HEK293T (cell line): Measurements from ENCODE around the gene PCDH18.

Source experiments
- BHLHE40 ChIP-seq: fragments of 450-650 bp; IDR thresholded peaks from 2 replicates; pipeline ENCODE4 v1.6.1; 2016; ENCODE audit warnings: mild to moderate bottlenecking, moderate library complexity, borderline replicate concordance
- CTBP1 ChIP-seq: fragments of 450-650 bp; IDR thresholded peaks from 2 replicates; pipeline ENCODE4 v1.6.1; 2016; ENCODE audit warnings: borderline replicate concordance
- ELF4 ChIP-seq: fragments of 450-650 bp; IDR thresholded peaks from 2 replicates; pipeline ENCODE4 v1.6.1; 2017; ENCODE audit warnings: antibody characterized with exemption
- FOXK2 ChIP-seq: fragments of 450-650 bp; IDR thresholded peaks from 2 replicates; pipeline ENCODE4 v1.6.1; 2016; ENCODE audit warnings: mild to moderate bottlenecking
- FOXM1 ChIP-seq: fragments of 450-650 bp; IDR thresholded peaks from 2 replicates; pipeline ENCODE4 v1.6.1; 2017; ENCODE audit warnings: mild to moderate bottlenecking, borderline replicate concordance
- HDGF ChIP-seq: fragments of 450-650 bp; IDR thresholded peaks from 2 replicates; pipeline ENCODE4 v1.6.1; 2017; ENCODE audit warnings: antibody characterized with exemption, borderline replicate concordance
- LEF1 ChIP-seq: fragments of 450-650 bp; IDR thresholded peaks from 2 replicates; pipeline ENCODE4 v1.6.1; 2017; ENCODE audit warnings: mild to moderate bottlenecking, borderline replicate concordance
- NFRKB ChIP-seq: fragments of 450-650 bp; IDR thresholded peaks from 2 replicates; pipeline ENCODE4 v1.6.1; 2016; ENCODE audit warnings: mild to moderate bottlenecking, moderate library complexity
- SP1 ChIP-seq: fragments of 450-650 bp; IDR thresholded peaks from 2 replicates; pipeline ENCODE4 v1.6.1; 2017
- SUZ12 ChIP-seq: fragments of 450-650 bp; IDR thresholded peaks from 2 replicates; pipeline ENCODE4 v1.6.1; 2016; ENCODE audit warnings: mild to moderate bottlenecking
- TARDBP ChIP-seq: fragments of 450-650 bp; IDR thresholded peaks from 2 replicates; pipeline ENCODE4 v1.6.1; 2016
- ZNF384 ChIP-seq: fragments of 450-650 bp; IDR thresholded peaks from 2 replicates; pipeline ENCODE4 v1.6.1; 2016
- TF ChIP-seq, protein P1 (sequence below): fragments of 450-650 bp; IDR thresholded peaks from 2 replicates; pipeline ENCODE4 v1.6.1; 2016

DNA sequence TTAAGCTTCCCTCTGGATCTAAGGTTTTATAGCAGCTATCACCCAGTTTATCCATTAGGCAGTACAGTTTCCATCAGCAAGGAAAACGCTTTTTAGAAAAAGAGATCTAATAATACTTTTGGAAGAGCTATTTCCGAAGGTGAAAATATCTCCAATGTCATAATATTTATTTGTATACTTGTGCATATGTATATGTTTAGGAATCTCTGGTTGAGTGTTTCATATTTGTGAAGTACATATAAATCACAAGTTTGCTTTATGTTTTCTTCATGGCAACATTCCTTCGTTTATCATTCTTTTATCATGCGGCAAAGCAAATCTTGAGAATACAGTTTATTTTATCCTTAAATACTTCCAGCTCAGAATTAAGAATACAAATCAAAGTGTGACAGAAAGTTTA is 6.2 kb upstream of the PCDH18 start:
- TF ChIP-seq FOXK2 (no peak), BHLHE40 (no peak), FOXM1 (no peak), HDGF (no peak), SUZ12 (no peak), ELF4 (no peak), ZNF384 (no peak), CTBP1 (no peak), SP1 (no peak), NFRKB (no peak), LEF1 (no peak), TARDBP (no peak)
- TF ChIP-seq, protein P1, sequence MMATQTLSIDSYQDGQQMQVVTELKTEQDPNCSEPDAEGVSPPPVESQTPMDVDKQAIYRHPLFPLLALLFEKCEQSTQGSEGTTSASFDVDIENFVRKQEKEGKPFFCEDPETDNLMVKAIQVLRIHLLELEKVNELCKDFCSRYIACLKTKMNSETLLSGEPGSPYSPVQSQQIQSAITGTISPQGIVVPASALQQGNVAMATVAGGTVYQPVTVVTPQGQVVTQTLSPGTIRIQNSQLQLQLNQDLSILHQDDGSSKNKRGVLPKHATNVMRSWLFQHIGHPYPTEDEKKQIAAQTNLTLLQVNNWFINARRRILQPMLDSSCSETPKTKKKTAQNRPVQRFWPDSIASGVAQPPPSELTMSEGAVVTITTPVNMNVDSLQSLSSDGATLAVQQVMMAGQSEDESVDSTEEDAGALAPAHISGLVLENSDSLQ = no peak
